ENCODE results near the gene TRIM40. TPM values are rescaled to one million over a fixed set of nuclear protein-coding genes. Genes with fewer than 3 reads are reported as not detected.

Gene TRIM40
- total and polyA plus RNA-seq, 4 donors: 0.08 to 0.20 TPM; not detected in 2

GRCh38 chr6:30130887-30131862, 4.8 kb upstream of the TRIM40 start:
- H3K36me3 ChIP-seq (ENCODE audit: control insufficient read depth in 4 of 4, insufficient read depth in 4 of 4, low read length in 4 of 4): no peaks in the 10 kb centered on the region
- peaks cover 0 to 50% (median 50%) of the 10 kb centered on the region in 3 donors for H3K27me3 ChIP-seq (ENCODE audit: control insufficient read depth in 3 of 3, insufficient read depth in 3 of 3, low read length in 2 of 3)
- ATAC-seq (ENCODE audit: insufficient read depth, low FRiP score) (peak; percentile 79), DNase-seq (peak; percentile 68 to 88 (median 79))
- TF ChIP-seq, protein P1, sequence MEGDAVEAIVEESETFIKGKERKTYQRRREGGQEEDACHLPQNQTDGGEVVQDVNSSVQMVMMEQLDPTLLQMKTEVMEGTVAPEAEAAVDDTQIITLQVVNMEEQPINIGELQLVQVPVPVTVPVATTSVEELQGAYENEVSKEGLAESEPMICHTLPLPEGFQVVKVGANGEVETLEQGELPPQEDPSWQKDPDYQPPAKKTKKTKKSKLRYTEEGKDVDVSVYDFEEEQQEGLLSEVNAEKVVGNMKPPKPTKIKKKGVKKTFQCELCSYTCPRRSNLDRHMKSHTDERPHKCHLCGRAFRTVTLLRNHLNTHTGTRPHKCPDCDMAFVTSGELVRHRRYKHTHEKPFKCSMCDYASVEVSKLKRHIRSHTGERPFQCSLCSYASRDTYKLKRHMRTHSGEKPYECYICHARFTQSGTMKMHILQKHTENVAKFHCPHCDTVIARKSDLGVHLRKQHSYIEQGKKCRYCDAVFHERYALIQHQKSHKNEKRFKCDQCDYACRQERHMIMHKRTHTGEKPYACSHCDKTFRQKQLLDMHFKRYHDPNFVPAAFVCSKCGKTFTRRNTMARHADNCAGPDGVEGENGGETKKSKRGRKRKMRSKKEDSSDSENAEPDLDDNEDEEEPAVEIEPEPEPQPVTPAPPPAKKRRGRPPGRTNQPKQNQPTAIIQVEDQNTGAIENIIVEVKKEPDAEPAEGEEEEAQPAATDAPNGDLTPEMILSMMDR (IDR thresholded peaks at IDR 0.05; ENCODE audit: control extremely low read depth, extremely low read depth): peak; percentile 99
- no peaks in the 10 kb centered on the region for H3K9me3 ChIP-seq (ENCODE audit: control insufficient read depth in 4 of 4, insufficient read depth in 3 of 4, low read length in 3 of 4)
- 31 to 36% methylated on average over 16 of the region's 16 CpGs for WGBS, 2 donors
- H3K4me3 ChIP-seq: no peak overlapping the region
- H3K27ac ChIP-seq (ENCODE audit: low read depth in 1 of 2, low read length in 1 of 2): peak overlapping the region in 1 of 2 donors; percentile 56
- H3K9ac ChIP-seq (ENCODE audit: insufficient read depth in 1 of 2, low read length in 2 of 2): no peak overlapping the region
- peaks cover 0 to 9% (median 0%) of the 10 kb centered on the region in 5 donors for H3K4me1 ChIP-seq (ENCODE audit: control insufficient read depth in 5 of 5, insufficient read depth in 5 of 5, low read length in 5 of 5)

DNA sequence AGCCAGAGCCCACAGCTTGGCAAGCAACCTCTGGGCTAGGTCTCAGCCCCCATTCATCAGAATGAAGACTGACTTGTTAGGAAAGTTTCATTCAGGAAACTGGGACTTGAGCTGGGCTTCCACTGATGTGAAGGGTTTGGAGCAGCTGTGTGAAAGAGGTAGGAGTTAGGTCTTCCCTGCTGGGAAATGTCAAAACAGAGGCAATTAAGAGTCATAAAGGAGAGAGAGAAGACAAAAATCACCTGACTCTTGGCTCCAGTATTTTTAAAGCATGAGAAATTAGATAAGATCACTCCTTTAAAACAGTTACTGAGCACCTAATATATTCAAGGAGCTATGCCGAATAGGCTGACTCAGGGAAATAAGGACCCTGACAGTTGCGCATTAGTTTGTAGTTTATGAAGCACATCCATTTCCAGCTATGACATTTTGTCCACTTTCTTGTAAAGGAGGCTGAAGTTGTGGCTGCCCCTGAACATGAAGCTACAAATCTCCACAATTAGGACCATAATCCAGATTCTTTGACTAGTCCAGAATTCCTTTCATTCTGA, 3.9 kb upstream of the TRIM40 start:
- Histone ChIP-seq H3K36me3 (ENCODE audit: control insufficient read depth in 4 of 4, insufficient read depth in 4 of 4, low read length in 4 of 4) (no peaks in the 10 kb centered on the region), H3K27ac (ENCODE audit: low read depth in 1 of 2, low read length in 1 of 2) (no peak overlapping the region), H3K4me1 (ENCODE audit: control insufficient read depth in 5 of 5, insufficient read depth in 5 of 5, low read length in 5 of 5) (peaks cover 0 to 8% (median 0%) of the 10 kb centered on the region in 5 donors), H3K9me3 (ENCODE audit: control insufficient read depth in 4 of 4, insufficient read depth in 3 of 4, low read length in 3 of 4) (no peaks in the 10 kb centered on the region), H3K4me3 (no peak overlapping the region), H3K9ac (ENCODE audit: insufficient read depth in 1 of 2, low read length in 2 of 2) (no peak overlapping the region), H3K27me3 (ENCODE audit: control insufficient read depth in 3 of 3, insufficient read depth in 3 of 3, low read length in 2 of 3) (peaks cover 0 to 44% (median 43%) of the 10 kb centered on the region in 3 donors)
- WGBS, 2 donors: 82 to 89% methylated on average over 2 of the region's 2 CpGs
- TF ChIP-seq, protein P1 (IDR thresholded peaks at IDR 0.05; ENCODE audit: control extremely low read depth, extremely low read depth): no peak
- ATAC-seq (ENCODE audit: insufficient read depth, low FRiP score) (no peak), DNase-seq (no peak)

DNA sequence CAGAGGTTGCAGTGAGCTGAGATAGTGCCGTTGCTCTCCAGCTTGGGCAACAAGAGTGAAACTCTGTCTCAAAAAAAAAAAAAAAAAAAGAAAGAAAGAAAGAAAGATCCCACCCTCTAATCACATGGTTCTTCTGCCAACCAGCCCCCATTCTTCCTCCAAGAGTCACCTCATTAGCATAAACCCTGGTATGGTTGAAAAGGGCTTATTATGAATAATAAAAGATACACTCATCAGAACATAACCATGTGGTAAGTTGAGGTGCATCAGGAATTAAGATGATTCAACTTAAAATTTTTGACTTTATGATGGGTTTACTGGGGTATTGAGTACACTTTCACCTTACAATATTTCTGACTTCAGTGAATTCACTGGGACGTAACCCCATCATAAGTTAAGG, 793 bp upstream of the TRIM40 start:
- WGBS, 2 donors: 82 to 88% methylated on average over 2 of the region's 2 CpGs
- Histone ChIP-seq H3K27me3 (ENCODE audit: control insufficient read depth in 3 of 3, insufficient read depth in 3 of 3, low read length in 2 of 3) (peaks cover 0 to 21% (median 16%) of the 10 kb centered on the region in 3 donors), H3K4me3 (no peak overlapping the region), H3K9me3 (ENCODE audit: control insufficient read depth in 4 of 4, insufficient read depth in 3 of 4, low read length in 3 of 4) (no peaks in the 10 kb centered on the region), H3K4me1 (ENCODE audit: control insufficient read depth in 5 of 5, insufficient read depth in 5 of 5, low read length in 5 of 5) (no peaks in the 10 kb centered on the region), H3K27ac (ENCODE audit: low read depth in 1 of 2, low read length in 1 of 2) (no peak overlapping the region), H3K36me3 (ENCODE audit: control insufficient read depth in 4 of 4, insufficient read depth in 4 of 4, low read length in 4 of 4) (no peaks in the 10 kb centered on the region), H3K9ac (ENCODE audit: insufficient read depth in 1 of 2, low read length in 2 of 2) (no peak overlapping the region)
- DNase-seq: no peak
- ATAC-seq (ENCODE audit: insufficient read depth, low FRiP score): no peak
- TF ChIP-seq, protein P1 (IDR thresholded peaks at IDR 0.05; ENCODE audit: control extremely low read depth, extremely low read depth): no peak
